Endometrial microvascular endothelial cells (primary cell): Measurements from ENCODE around the gene PRKAG2. TPM values are rescaled to one million over a fixed set of nuclear protein-coding genes. Genes with fewer than 3 reads are reported as not detected.

Source experiments
- in situ Hi-C: cut with HindIII; loops from 2 replicates; pipeline ENCODE4 v1.10.0; 2017; ENCODE audit warnings: low sequenced_read_pairs, low pct_unique_long_range_greater_than_20kb; ENCODE audit errors: inconsistent ontology term
- total RNA-seq: library from RNA; depleted of rRNA; stranded (reverse); fragments of >200 nt; gene quantifications from one replicate; pipeline ENCODE4 v1.2.3, GENCODE V29; 2015; ENCODE audit errors: inconsistent ontology term

Gene PRKAG2
- total RNA-seq, 1 donor from 2014 or later = 67.1 TPM

DNA sequence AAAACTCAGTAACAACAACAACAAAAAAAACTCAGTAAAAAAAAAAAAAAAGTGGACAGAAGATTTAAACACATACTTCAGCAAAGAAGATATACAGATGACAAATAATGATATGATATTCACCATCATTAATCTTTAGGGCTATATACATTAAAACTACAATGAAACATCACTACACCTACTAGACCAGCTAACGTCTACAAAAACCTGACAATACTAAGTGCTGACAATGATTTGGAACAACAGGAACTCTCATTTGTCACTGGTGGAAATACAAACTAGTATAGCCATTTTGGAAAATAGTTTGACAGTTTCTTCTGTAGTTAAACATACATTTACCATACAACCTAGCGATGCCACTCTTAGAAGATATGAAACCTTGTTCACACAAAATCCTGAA is 185.5 kb downstream of the PRKAG2 start:
- in situ Hi-C loops = no loop called here

DNA sequence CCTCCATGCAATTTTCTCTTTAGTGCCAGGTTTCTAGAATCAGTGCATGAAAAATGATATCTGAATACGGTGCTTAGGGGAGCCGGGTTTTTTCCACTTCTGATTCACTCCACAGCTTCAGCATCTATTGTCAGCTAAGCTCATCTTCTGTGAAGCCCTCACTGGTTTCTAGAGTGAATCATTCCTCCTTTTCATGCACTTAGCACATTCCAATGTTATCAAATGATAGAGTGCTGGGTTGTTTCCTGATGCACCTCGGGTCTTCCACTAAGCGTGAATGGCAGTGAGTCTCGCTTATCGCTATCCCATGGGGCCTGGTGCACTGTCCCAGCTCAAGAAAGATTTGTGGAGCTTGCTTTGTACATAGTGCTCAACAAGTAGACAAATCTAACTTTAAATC is 186.3 kb downstream of the PRKAG2 start:
- in situ Hi-C loops = no loop called here

DNA sequence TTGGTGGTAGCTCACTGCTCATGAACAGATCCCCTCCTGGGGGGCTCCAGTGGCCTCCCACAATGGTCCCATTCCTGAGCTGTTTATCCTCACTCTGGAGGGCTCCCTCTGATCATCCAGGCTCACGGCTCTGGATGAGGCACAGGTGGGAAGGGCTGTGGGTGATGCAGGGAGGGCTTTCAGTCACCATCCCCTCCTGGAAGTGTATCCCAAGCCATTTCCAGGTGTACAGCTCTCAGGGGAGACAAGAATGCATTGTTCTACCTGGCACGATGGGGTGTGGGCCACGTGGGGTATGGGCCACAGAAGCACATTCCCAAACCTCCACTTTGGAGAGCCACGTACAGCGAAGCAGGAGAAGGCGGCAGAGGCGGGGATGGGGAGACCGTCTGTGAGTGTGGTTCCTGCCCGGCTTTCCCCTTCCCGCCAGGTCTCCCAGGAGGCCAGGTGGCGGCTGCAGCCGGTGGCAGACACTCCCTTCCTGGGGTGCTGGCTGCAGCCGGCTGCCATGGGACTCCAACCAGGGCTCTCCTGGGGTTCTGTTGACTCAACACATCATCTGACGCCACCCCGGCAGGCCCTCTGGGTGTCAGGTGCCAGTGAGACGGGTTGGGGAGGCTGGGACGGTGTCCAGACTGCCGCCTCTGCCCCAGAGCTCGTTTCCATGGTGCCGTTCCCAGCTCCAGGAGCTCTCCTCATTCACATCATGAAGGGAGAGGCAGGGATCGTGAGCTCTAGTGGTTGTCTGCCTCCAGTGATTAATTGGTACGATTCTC is 187.5 kb downstream of the PRKAG2 start:
- in situ Hi-C loops = no loop called here

DNA sequence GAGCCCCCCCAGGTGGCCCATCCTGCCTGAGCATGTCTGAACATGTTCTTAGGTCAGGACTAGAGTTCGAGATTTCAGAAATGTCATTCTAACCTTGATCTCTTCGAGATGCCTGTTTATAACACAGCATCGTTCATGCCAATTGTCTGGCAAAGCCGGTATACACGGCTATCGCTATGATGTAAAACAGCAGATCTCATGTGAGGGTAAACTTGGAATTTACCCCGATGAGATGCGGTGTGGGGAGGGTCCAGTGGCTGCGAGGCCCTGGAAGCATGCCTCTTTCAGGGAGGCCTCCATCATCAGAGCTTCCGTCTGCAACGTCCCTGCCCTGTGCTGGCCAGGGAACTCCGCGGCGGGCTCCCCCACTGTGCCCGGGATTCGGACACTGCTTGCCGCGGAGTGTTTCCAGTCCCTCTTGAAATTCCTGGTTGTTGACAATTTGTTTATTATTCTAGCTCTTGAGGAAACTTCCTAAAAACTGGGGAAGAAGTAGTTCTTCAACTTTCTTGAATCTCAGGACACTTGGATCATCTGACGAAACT is 188.6 kb downstream of the PRKAG2 start:
- in situ Hi-C loops = no loop called here

DNA sequence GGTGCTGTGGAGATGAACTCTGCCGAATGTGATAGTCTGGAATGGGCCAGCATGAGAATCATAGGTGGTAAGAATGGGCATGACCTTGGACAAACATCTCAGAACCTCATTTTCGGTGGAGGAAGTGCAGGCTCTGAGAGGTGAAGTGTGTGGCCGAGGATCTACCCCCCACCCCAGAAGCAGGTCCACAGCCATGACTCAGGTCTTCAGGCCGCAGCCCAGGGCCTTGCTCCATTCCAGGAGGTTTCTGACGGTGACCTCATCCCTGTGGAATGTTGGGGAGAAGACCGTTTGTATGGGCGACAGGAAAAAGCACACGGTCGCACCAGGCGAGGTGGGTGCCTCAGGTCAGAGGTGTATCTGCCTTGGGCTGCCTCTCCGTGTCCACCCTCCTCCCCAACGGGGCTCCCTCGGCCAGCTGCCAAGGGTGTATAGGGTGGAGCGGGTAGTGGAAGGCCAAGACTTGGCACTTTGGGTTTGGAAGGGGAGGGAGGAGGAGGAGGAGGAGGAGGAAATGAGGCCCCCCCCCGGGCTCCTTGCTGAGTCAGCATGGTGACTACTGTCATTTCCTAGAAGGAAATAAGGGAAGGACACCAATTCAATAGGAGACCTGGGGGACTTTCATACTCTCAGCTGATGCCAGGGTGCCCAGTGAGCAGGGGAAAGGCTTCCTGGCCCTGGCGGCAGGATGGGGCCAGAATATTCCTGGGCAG is 189.2 kb downstream of the PRKAG2 start:
- in situ Hi-C loops = no loop called here

DNA sequence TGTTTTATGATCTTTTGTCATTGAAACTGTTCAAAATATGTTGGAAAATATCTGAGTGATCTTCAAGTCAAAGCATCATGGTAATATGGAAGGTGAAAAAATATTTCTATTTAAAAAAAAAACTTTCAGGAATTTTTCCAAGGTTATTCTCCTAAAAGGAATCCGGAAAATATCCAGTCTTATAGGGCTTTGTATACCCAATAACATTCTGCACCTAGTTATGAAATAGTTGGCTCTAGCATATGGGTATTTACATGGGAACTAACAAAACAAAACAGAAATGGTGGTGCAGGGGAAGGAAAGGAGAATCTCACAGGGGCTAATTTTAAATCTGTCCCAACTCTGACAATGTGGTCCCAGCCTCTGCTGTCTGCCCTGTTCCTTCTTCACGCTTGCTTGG is 190.1 kb downstream of the PRKAG2 start:
- in situ Hi-C loops = no loop called here

DNA sequence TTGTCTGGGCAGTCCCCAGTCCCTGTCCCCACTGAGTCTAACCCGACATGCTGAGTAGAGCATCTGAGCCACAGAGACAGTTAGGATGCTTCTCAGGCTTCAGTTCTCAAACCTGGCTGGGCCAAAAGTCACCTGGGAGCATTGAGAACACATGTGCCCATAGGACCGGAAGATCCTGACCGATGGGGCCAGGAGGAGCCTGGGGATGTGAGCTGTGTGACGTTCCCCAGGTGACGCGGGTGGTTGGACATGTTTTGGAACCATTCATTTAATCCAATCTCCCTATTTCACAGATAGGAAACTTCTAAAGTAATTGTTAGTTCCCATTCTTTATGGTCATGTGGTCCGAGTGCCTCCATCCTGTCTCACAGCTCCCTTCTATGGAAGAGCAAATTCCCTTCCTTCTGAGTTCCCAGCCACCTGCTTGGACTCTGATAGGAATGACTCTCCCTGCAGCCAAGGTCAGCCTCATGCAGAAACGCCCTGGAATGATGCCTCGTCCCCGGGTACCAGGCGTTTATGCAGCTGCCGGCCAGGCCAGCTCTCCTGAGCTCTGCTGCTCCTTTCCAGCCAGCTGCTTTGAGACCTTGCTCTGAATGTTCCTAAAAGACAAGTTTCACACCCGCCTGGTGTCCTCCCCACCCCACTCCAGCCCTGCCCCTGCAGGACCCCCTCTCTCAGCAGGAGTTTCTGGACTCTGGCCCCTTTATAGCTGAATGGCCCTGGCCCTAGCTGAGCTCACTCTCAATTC is 190.7 kb downstream of the PRKAG2 start:
- in situ Hi-C loops = no loop called here

DNA sequence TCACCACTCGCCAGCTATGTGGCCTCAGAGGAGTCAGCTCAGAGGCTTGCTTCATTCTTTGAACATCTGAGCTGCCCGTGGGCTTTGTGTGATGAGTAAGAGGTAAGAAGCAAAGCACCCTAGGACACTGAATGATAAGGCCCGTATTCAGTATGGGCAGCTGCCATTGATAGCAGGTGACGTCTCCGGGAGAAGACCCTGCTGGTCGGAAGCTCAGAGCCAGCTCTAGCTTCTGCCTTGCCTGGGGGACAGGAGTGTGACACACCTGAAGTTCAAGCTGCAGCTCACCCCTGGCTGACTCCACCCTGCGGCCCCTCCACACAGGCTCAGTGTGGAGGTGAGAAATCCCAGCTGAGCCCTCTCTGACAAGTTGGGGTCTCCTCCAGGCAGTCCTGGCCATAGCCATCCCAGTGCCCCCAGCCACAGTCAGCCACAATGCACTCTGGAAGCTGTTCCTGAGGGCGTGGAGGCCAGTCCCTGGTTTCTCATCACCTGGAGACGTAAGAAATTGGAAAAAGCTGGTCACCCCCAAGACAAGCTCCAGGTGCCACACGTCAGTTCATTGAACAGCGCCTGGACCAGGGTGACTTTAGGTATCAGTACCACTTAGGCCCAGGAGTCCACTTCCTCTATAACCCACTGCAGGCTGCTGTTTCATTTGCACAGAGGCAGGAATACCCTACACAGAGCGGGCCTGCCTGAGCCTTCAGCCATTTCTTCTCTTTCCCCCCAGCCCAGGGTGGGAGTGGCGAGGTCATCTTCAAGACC is 192.3 kb downstream of the PRKAG2 start:
- in situ Hi-C loops = no loop called here

DNA sequence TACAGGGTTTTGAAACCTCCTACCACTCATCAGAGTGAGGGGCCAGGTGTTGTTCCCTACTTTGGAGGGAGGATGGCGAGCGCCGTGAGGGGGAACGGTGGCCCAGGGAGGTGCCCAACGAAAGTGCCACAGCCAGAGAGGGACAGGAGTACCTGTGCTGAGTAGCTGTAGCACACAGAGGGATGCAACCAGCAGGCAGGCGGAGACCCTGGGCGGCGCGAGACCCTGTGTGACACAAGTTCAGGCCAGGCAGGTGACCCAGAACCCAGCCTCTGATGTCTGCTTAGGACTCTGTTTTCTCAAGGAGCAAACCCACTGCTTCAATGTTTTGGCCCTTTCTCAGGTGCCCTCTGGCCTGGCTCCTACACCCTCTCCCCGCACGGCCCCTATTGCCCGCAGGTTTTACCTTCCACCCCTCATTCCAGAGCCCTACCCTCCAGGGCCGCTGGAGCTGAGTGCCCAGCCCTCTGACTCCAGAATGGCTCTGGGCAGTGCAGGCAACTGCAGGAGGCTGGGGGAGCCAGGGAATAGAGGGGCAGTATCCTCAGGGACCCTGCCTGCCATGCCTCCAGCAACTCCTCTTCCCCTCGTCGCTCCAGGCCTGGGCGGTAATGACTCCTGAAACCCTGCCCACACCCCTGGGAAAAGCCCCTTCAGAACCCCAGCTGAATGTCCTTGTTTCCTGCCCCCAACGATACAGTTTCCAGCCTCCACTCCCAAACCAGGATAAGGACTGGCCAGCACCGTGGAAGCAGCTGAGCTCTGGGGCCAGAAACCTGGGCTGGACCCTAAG is 193.1 kb downstream of the PRKAG2 start:
- in situ Hi-C loops = no loop called here

DNA sequence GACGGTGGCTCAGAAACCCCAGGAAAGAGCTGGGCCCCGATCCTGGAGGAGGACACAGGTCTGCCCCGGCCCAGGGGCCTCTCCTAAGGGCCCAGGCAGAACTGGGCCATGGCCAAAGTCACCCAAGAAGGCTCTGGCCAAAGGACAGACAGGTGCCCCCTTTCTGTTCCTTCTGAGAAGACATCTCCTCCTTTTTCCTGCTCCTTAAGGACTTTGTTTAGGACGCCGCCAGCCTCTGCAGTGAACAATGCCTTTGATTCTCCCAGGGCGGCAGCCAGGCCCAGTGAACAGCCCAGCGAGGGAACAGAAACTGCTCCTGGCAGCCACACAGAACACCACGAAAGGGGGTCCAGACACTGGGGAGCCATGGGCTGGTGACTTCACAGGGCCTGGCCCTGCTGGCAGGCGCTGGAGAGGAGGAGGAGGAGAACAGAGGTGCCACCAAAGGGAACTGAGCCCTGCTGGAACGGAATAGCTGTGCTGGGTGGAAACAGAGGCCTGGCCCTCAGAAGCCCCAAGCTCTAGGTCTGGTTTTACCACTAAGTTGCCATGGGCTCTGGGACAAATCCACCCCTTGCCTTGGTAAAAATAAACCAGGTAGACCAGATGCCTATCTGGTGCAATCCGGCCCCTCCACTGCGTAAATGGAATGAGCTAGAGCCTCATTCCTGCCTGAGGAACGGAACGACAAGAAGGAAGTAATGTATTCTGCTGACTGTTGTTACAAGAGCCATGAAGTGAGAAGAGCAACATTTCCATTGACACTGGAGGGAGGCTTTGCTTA is 193.9 kb downstream of the PRKAG2 start:
- in situ Hi-C loops = no loop called here

DNA sequence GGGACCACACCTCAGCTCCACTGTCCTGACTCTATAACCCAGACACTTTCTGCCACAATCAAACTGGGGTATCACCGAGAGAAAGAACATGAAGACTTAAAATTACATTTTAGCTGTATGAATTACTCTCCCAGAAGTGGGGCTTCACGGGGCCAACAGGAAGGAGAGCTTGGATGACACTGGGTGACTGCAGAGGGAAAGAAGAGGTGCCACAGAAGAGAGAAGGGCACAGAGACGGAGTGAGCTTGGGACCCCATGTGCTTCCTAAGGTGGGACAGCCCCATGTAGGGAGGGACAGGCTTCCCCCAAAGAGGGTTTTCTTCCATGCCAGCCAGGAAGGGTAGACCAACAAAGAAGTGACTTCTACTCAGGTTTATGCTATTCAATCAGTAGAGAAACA is 195.2 kb downstream of the PRKAG2 start:
- in situ Hi-C loops = no loop called here

DNA sequence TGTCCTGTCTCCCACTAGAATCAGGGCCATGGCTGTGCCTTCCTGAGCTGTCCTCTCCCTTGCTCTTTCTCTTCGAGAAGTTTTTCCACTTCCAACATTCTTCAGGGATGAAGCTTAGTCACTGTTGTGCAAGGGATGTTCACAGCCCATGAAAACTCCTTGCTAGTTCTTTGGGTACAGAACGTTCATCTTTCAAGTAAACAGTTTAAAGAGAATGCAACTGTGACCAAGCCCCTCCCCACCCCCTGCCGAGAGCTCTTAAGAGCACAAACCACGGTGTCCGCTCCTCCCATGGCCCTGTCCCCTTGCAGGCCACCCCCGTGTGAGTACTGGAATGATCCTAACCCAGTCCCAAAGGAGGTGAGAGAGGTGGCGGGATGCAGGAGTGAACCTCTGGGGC is 196.1 kb downstream of the PRKAG2 start:
- in situ Hi-C loops = no loop called here

DNA sequence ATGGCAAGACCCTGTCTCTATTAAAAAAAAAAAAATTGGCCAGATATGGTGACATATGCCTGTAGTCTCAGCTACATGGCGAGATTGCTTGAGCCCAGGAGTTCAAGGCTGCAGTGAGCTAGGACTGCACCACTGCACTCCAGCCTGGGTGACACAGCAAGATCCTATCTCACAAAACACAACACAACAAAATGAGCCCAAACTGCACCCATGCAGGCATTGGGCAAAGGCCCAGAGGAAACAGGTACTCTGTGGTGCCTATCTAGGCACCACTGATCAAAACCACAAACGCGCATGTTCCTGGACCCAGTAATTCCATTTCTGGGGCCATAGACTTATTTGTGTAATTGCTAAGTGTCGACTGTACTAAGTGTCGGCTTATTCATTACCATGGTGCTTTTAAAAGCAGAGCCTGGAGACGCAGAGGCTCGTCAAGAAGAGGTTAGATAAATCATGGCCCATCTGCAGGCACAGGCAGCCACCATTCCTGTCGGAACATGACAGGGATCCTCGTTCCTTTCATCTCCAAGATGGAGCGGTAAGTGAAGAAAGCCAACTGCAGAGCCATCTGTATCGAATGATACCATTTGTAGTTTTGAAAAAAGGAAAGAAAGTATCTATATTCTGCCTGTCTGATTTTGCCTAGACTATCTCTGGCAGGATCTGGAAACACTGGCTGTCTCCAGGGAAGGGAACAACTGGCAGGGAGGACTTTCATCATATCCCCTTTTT is 196.9 kb downstream of the PRKAG2 start:
- in situ Hi-C loops = no loop called here

DNA sequence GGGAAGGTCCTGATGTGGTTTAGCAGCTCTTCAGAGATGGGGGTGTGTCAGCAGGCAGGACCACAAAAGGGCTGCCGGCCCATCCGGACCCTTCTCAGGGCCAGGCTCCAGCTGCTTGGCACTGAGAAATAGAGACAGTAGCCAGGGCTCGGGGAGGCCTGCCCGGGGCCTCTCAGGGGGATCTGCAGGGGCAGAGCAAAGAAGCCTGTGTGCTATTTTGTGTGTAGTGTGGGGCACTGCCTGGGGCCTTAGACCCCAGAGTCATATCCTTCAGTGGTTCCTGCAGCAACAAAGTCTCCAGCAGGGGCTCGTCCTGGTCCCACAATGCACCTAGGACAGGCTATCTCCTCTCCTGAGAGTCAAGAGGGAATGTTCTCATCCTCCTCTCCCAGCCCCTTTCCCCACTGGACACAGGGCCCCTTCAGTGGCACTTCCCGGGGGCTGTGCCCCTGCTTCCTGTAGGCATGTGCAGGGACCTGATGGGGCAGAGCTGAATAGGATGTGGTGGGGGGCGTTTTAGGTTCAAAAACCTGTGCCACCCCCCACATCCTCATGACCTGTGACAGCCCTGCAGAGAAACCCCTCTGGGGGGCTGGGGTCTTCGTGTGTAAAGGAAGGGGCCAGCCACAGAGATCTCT is 197.7 kb downstream of the PRKAG2 start:
- in situ Hi-C loops = no loop called here

DNA sequence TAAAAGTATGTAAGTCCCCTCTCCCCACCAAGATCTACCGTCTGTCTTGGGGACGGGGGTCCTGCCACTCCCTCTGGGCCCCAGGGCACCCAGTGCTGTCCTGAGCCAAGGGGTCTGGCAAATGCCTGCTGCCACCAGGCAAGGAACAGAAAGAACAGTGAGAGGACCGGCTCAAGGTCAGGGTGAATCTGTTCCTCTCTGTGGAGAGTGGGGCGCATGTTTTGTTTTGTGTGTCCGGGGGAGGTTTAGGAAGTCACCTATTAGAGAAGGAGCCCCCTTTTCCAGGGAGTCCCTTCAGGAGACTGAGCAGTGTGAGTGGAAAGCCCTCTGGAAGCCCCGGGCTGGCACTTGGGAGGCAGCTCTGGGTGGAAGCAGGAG is 198.7 kb downstream of the PRKAG2 start:
- in situ Hi-C loops = no loop called here

DNA sequence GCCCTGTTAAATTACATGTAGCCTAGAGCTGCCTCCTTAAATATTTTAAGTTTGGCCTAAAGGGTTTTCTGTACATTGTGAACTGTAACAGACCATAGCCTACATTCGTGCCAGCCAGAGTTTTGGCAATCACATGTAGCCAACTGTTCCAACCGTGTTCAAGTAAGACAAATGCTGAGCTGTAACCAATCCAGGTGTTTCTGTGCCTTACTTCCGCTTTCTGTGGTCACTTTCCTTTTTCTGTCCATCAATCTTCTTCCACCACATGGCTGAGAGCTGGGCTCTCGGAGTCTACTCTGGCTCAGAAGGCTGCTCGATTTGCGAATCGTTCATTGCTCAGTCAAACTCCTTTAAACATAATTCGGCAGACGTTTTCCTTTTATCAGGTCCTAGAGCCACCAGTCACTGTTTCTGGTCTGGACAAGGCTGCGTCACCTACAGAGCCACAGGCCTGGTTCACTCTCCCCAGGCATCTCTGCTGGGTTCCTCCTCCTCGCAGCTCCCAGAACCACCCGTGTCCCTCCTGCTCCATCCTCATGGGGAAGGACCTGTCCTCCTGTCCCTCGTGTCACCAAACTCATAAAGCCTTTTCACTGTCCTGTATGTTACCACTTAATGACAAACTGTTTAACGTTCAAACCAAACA is 199.2 kb downstream of the PRKAG2 start:
- in situ Hi-C loops = no loop called here
